ENCODE results near the gene RTN1. TPM values are rescaled to one million over a fixed set of nuclear protein-coding genes. Genes with fewer than 3 reads are reported as not detected.

RTN1 gene
- total and polyA plus RNA-seq, 8 donors: 0.61 to 10.6 (median 2.4) TPM; not detected in 2

DNA sequence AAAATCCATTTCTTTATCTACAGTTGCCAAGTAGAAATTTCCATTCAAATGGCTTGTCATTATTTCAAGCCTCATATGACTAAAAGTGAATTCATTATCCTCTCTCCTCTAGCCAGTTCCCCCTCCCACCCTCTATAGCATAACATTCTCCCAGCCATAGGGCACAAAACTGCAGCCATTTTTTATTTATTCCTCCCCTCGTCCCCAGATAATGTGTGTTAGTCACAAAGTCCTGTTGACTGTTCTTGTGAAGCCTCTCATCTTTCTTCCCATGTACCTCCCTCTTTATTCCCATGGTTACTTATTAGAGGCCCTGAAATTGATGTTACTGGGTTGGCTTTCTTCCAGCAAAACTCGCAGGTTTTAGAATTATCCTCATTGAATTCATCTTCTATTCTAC lies 13.2 kb downstream of the RTN1 start:
- H3K36me3 ChIP-seq: no peaks in the 10 kb centered on the region
- no peak for TF ChIP-seq EP300 (IDR thresholded peaks at IDR 0.05)
- no peak for TF ChIP-seq POLR2AphosphoS5 (IDR thresholded peaks at IDR 0.05)
- TF ChIP-seq, protein P1, sequence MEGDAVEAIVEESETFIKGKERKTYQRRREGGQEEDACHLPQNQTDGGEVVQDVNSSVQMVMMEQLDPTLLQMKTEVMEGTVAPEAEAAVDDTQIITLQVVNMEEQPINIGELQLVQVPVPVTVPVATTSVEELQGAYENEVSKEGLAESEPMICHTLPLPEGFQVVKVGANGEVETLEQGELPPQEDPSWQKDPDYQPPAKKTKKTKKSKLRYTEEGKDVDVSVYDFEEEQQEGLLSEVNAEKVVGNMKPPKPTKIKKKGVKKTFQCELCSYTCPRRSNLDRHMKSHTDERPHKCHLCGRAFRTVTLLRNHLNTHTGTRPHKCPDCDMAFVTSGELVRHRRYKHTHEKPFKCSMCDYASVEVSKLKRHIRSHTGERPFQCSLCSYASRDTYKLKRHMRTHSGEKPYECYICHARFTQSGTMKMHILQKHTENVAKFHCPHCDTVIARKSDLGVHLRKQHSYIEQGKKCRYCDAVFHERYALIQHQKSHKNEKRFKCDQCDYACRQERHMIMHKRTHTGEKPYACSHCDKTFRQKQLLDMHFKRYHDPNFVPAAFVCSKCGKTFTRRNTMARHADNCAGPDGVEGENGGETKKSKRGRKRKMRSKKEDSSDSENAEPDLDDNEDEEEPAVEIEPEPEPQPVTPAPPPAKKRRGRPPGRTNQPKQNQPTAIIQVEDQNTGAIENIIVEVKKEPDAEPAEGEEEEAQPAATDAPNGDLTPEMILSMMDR (IDR thresholded peaks at IDR 0.05): no peak
- TF ChIP-seq POLR2A (IDR thresholded peaks at IDR 0.05): no peak
- peaks cover 0 to 19% (median 16%) of the 10 kb centered on the region in 4 donors for H3K9me3 ChIP-seq
- H3K4me3 ChIP-seq: no peak overlapping the region
- no peaks in the 10 kb centered on the region for H3K27me3 ChIP-seq
- DNase-seq: no peak
- H3K4me1 ChIP-seq: no peaks in the 10 kb centered on the region
- intact Hi-C loops (cut with DNase I; ENCODE audit: low total_unique reads): no loop called here
- H3K27ac ChIP-seq: no peak overlapping the region
- 62 to 76% (median 63%) methylated on average over 2 of the region's 2 CpGs for WGBS, 5 donors

DNA sequence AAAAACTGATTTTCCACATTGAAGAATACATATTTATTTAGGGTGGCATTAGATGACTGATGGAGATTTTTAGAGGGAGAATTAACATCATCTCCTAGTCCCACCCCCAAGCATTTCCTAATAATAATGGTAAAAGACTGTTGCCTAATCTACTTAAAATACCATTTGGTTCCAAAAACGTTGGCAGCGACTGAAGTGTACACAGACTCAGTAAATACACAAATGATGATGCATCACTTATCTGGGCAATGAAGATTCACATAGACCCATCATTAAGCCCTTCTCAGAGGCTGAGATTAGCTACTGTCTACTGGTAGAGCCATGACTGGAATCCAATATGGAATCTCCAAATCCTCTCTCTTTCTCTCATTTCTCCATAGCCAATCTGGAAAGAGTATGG lies 18.2 kb downstream of the RTN1 start:
- H3K9me3 ChIP-seq: peaks cover 0 to 5% (median 0%) of the 10 kb centered on the region in 4 donors
- TF ChIP-seq, protein P1 (IDR thresholded peaks at IDR 0.05): no peak
- no peak for TF ChIP-seq POLR2AphosphoS5 (IDR thresholded peaks at IDR 0.05)
- no peak for TF ChIP-seq EP300 (IDR thresholded peaks at IDR 0.05)
- TF ChIP-seq POLR2A (IDR thresholded peaks at IDR 0.05): no peak
- intact Hi-C loops (cut with DNase I; ENCODE audit: low total_unique reads): no loop called here
- WGBS, 5 donors: 42 to 59% (median 52%) methylated on average over 2 of the region's 2 CpGs
- no peaks in the 10 kb centered on the region for H3K36me3 ChIP-seq
- no peak overlapping the region for H3K27ac ChIP-seq
- no peak for DNase-seq
- H3K4me3 ChIP-seq: no peak overlapping the region
- H3K4me1 ChIP-seq: peaks cover 0 to 15% (median 5%) of the 10 kb centered on the region in 4 donors
- H3K27me3 ChIP-seq: no peaks in the 10 kb centered on the region

- H3K27me3 ChIP-seq: no peaks in the 10 kb centered on the region
- TF ChIP-seq, protein P1 (IDR thresholded peaks at IDR 0.05): no peak
- TF ChIP-seq POLR2A (IDR thresholded peaks at IDR 0.05): no peak
- TF ChIP-seq EP300 (IDR thresholded peaks at IDR 0.05): no peak
- no peak for TF ChIP-seq POLR2AphosphoS5 (IDR thresholded peaks at IDR 0.05)
- no peak for DNase-seq
- H3K4me3 ChIP-seq: no peak overlapping the region
- intact Hi-C loops (cut with DNase I; ENCODE audit: low total_unique reads): no loop called here
- peaks cover 0 to under 1% (median 0%) of the 10 kb centered on the region in 4 donors for H3K9me3 ChIP-seq
- H3K36me3 ChIP-seq: no peaks in the 10 kb centered on the region
- H3K27ac ChIP-seq: no peak overlapping the region
- WGBS, 5 donors: 69 to 75% (median 73%) methylated on average over 2 of the region's 2 CpGs
- H3K4me1 ChIP-seq: peaks cover 0 to 15% (median 5%) of the 10 kb centered on the region in 4 donors
Observed at GRCh38 chr14:59850458-59850857, 20.1 kb downstream of the RTN1 start.

DNA sequence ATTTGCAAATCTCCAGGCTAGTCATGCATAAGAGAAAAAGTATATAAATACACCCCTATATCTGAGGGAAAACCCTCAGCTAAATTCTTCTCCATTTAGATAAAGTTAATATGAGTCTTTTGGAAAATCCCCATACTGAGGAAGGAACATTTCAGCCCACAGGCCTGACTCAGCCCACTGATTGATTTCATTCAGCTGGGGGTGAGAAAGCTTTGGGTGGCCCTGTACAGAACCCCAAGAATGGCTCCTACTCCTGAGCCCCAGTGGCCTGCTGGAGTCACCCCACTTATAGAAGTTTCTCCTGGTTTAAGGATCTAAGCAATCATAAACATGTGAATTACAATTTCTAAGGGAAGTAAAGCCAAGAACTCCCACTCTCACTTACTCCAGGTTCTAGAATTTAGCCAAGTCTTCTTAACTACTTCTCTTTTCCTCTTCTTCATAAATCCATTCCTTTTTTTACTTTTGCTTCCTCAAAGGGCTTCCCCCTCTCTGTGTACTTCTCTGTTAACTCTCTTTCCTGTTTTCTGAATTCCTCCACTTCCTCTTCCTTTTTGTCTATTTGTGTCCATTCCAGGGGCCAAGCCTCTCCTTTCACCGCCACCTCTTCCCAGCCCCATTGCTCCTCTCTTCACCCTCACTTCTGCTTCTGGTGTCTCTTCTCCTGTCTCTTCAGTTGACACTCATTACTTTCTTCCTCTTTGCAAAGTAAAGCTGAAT lies 21.0 kb downstream of the RTN1 start:
- no peak for TF ChIP-seq POLR2A (IDR thresholded peaks at IDR 0.05)
- TF ChIP-seq EP300 (IDR thresholded peaks at IDR 0.05): no peak
- no peak for TF ChIP-seq POLR2AphosphoS5 (IDR thresholded peaks at IDR 0.05)
- Histone ChIP-seq H3K9me3 (no peaks in the 10 kb centered on the region), H3K36me3 (no peaks in the 10 kb centered on the region), H3K27me3 (no peaks in the 10 kb centered on the region), H3K4me1 (peaks cover 0 to 15% (median 5%) of the 10 kb centered on the region in 4 donors), H3K27ac (no peak overlapping the region), H3K4me3 (no peak overlapping the region)
- intact Hi-C loops (cut with DNase I; ENCODE audit: low total_unique reads): no loop called here
- 77 to 91% (median 84%) methylated on average over 1 of the region's 1 CpG for WGBS, 5 donors
- DNase-seq: no peak

- H3K36me3 ChIP-seq: no peaks in the 10 kb centered on the region
- no peaks in the 10 kb centered on the region for H3K9me3 ChIP-seq
- intact Hi-C loops (cut with DNase I; ENCODE audit: low total_unique reads): no loop called here
- peaks cover 0 to 15% (median 5%) of the 10 kb centered on the region in 4 donors for H3K4me1 ChIP-seq
- TF ChIP-seq POLR2AphosphoS5 (IDR thresholded peaks at IDR 0.05): no peak
- TF ChIP-seq POLR2A (IDR thresholded peaks at IDR 0.05): no peak
- no peak for TF ChIP-seq EP300 (IDR thresholded peaks at IDR 0.05)
- TF ChIP-seq, protein P1 (IDR thresholded peaks at IDR 0.05): no peak
- no peak overlapping the region for H3K27ac ChIP-seq
- 31 to 53% (median 48%) methylated on average over 3 of the region's 3 CpGs for WGBS, 5 donors
- H3K4me3 ChIP-seq: no peak overlapping the region
- no peak for DNase-seq
- no peaks in the 10 kb centered on the region for H3K27me3 ChIP-seq
Observed at GRCh38 chr14:59848671-59849070, 21.9 kb downstream of the RTN1 start.
